SK-N-SH treated with all-trans-retinoic acid at 6 μM for 48 hours (cell line): ENCODE measurements around the gene HSD3B1.

Experiments
- CSDC2 ChIP-seq: fragments of 250-450 bp; sonication (Bioruptor Pico); IDR thresholded peaks from 2 replicates; pipeline ENCODE4 v1.5.0; 2020; ENCODE audit warnings: mild to moderate bottlenecking, moderate library complexity
- ESRRG ChIP-seq: fragments of 250-450 bp; sonication (Bioruptor Pico); IDR thresholded peaks from 2 replicates; pipeline ENCODE4 v1.6.1; 2021; ENCODE audit warnings: mild to moderate bottlenecking
- GLIS3 ChIP-seq: fragments of 250-450 bp; sonication (Bioruptor Pico); IDR thresholded peaks from 2 replicates; pipeline ENCODE4 v1.5.0; 2020; ENCODE audit warnings: mild to moderate bottlenecking, moderate library complexity
- ISL1 ChIP-seq: fragments of 250-450 bp; sonication (Bioruptor Pico); IDR thresholded peaks from 2 replicates; pipeline ENCODE4 v2.1.2; 2022; ENCODE audit warnings: mild to moderate bottlenecking, moderate library complexity
- PATZ1 ChIP-seq: fragments of 250-450 bp; sonication (Bioruptor Pico); IDR thresholded peaks from 2 replicates; pipeline ENCODE4 v1.8.0; 2020; ENCODE audit warnings: mild to moderate bottlenecking, moderate library complexity, borderline replicate concordance
- ZFP3 ChIP-seq: fragments of 250-450 bp; sonication (Bioruptor Pico); IDR thresholded peaks from 2 replicates; pipeline ENCODE4 v1.5.0; 2020; ENCODE audit warnings: mild to moderate bottlenecking, moderate library complexity

GRCh38 chr1:119510046-119510445 is 3.0 kb downstream of the HSD3B1 start:
- TF ChIP-seq ISL1 (no peak), CSDC2 (no peak), GLIS3 (CRISPR knock-in tag) (no peak), ESRRG (no peak), PATZ1 (CRISPR knock-in tag) (no peak), ZFP3 (no peak)
